GM19240 (cell line): ENCODE results near the gene ZNF112.

Source experiments
- DNase-seq: peaks from one replicate; pipeline ENCODE4 v3.0.0; 2011; ENCODE audit warnings: low spot score; ENCODE audit not compliant: insufficient read length

The ZNF112 gene

GRCh38 chr19:44282846-44283245, 73.6 kb downstream of the ZNF112 start:
- no peak for DNase-seq

DNA sequence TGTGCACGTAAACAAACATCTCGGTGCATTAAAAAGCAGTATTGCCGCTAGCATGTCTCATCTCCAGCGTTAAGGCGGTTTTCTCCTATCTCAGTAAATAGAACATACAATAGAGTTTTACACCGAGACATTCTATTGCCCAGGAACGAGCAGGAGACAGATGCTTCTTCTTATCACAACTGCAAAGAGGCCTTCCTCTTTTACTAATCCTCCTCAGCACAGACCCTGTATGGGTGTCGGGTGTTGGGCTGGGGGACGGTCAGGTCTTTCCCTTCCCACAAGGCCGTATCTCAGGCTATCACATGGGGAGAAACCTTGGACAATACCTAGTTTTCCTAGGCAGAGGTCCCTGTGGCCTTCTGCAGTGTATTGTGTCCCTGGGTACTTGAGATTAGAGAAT, 75.6 kb downstream of the ZNF112 start:
- no peak for DNase-seq

DNA sequence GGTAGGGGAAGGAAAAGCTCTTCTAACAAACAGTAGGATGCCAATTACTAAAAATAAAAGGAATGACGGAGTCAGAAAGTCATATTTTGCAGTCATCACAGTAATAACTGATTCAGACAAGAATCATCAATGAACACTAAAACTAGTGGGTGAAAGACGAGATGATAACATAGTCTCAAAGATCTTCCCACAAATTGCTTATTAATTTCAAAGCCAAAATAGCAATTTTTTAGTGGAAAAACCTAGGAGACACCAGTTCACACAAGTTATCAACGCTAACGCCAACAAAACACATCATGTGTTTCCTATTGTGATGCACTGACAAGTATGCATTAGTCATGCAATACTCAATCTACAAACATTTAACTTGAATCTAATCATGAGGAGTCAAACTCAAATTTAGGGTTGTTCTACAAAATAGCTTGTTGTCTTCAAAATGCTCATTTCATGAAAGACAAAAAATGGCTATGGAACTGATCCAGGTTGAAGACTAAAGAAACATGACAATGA, 78.2 kb downstream of the ZNF112 start:
- no peak for DNase-seq

- no peak for DNase-seq
Observed at GRCh38 chr19:44277331-44277730, 79.1 kb downstream of the ZNF112 start.
